DOHH2 (cell line): ENCODE measurements around the gene ABLIM3.
A peak's percentile ranks its signal among the peaks of the same experiment; 100 is the strongest.

Experiments
- H3F3A ChIP-seq: fragments of 200-600 bp; sonication (generic), shearing (Covaris generic); 2 replicates; pipeline ENCODE4 v1.6.0; 2016; ENCODE audit warnings: antibody characterized with exemption, mild to moderate bottlenecking; ENCODE audit not compliant: control insufficient read depth, insufficient read depth
- H3K27ac ChIP-seq: fragments of 200-600 bp; sonication (generic); 2 replicates; pipeline ENCODE4 v1.5.1; 2014; ENCODE audit warnings: low read depth, mild to moderate bottlenecking, low read length, moderate library complexity
- H3K27me3 ChIP-seq: fragments of 200-600 bp; sonication (generic); 2 replicates; pipeline ENCODE4 v1.6.1; 2014; ENCODE audit warnings: mild to moderate bottlenecking, low read length, mixed read lengths; ENCODE audit not compliant: control insufficient read depth
- H3K36me3 ChIP-seq: fragments of 200-600 bp; sonication (generic); 2 replicates; pipeline ENCODE4 v1.6.1; 2014; ENCODE audit warnings: mild to moderate bottlenecking, low read length, moderate library complexity, mixed read lengths; ENCODE audit not compliant: control insufficient read depth
- H3K4me1 ChIP-seq: fragments of 200-600 bp; sonication (generic); 2 replicates; pipeline ENCODE4 v1.6.1; 2014; ENCODE audit warnings: mild to moderate bottlenecking, low read length, mixed read lengths; ENCODE audit not compliant: control insufficient read depth
- H3K4me2 ChIP-seq: fragments of 200-600 bp; sonication (generic); 2 replicates; pipeline ENCODE4 v1.6.0; 2014; ENCODE audit warnings: mild to moderate bottlenecking, low read length, moderate library complexity
- H3K4me3 ChIP-seq: fragments of 200-600 bp; sonication (generic); 2 replicates; pipeline ENCODE4 v1.5.1; 2014; ENCODE audit warnings: mild to moderate bottlenecking, low read length, mixed read lengths
- H3K79me2 ChIP-seq: fragments of 200-600 bp; sonication (generic); 2 replicates; pipeline ENCODE4 v1.6.1; 2014; ENCODE audit warnings: mild to moderate bottlenecking, low read length, mixed read lengths; ENCODE audit not compliant: control insufficient read depth
- H3K9me2 ChIP-seq: fragments of 200-600 bp; sonication (generic); replicated peaks from 2 replicates; pipeline ENCODE4 v1.6.1; 2014; ENCODE audit warnings: mild to moderate bottlenecking, low read length, mixed read lengths; ENCODE audit not compliant: control insufficient read depth
- H3K9me3 ChIP-seq: fragments of 200-600 bp; sonication (generic); 2 replicates; pipeline ENCODE4 v1.6.1; 2014; ENCODE audit warnings: antibody characterized with exemption, low read length, mixed read lengths; ENCODE audit not compliant: control insufficient read depth, insufficient read depth
- H4K20me1 ChIP-seq: fragments of 200-600 bp; sonication (generic); 2 replicates; pipeline ENCODE4 v1.6.0; 2014; ENCODE audit warnings: low read depth, mild to moderate bottlenecking, antibody characterized with exemption, low read length, moderate library complexity; ENCODE audit not compliant: control insufficient read depth, insufficient read depth
- CTCF ChIP-seq: fragments of 200-600 bp; sonication (generic); IDR thresholded peaks from one replicate; pipeline ENCODE4 v1.5.1; 2014; ENCODE audit warnings: antibody characterized with exemption, mild to moderate bottlenecking, low read depth, low read length; ENCODE audit not compliant: poor library complexity, severe bottlenecking
- EZH2phosphoT487 ChIP-seq: fragments of 200-600 bp; sonication (generic); IDR thresholded peaks from 2 replicates; pipeline ENCODE4 v1.6.1; 2017; ENCODE audit warnings: borderline replicate concordance, mild to moderate bottlenecking, antibody characterized with exemption, low read length, moderate library complexity, mixed read lengths

Gene ABLIM3

DNA sequence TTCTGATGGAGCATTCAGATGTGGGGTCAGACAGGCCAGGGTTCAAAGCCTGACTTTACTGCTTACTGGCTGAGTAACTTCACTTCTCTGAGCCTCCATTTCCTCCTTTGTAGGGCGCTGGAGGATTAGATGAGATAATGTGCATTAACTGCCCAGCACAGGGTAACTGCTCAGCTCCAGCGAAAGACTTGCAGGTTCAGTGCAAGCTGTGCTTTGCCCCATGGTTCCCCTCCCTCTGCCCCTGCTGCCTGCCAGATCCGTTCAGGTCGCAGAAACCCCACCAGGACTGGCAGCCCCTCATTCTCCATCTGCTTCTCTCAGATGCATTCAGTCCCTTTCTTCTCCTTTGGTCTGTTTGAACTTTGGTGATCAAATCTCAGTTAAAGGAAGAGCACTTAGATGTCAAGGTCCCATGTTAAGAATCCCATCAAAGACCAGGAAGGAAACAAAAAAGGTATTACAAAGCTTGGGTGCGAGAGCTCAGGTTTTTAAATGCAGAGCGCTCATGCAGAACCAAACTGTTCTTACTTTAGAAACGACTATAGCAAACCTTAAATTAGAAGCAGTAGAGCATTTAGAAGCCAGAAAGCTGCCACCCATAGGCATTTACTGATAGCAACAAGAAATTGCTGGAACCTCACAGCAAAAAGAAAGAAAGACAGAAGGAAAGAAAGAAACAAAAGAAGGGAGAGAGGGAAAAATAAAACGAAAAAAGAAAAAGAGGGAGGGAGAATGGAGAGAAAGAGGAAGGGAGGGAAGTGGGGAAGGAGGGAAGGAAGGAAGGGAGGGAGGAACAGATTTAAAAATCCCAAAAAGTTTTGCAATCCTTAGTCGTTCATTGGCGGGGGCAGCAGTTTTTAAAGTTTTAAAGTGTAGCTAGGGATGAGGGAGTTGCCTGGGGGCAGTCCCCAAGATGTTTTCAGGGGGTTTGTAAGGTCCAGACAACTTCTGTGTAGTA, 153.9 kb downstream of the ABLIM3 start:
- Histone ChIP-seq H3K4me3 (peak overlapping the region; percentile 30), H3K27ac (no peak overlapping the region), H3F3A (no peaks in the 10 kb centered on the region), H3K4me1 (peaks cover 27% of the 10 kb centered on the region), H3K27me3 (no peaks in the 10 kb centered on the region), H3K36me3 (no peaks in the 10 kb centered on the region), H3K9me2 (no peaks in the 10 kb centered on the region), H3K79me2 (no peaks in the 10 kb centered on the region), H4K20me1 (no peaks in the 10 kb centered on the region), H3K4me2 (peak overlapping the region; percentile 60), H3K9me3 (no peaks in the 10 kb centered on the region)
- TF ChIP-seq EZH2phosphoT487 (no peak), CTCF (no peak)

- Histone ChIP-seq H3K36me3 (no peaks in the 10 kb centered on the region), H4K20me1 (no peaks in the 10 kb centered on the region), H3K9me2 (no peaks in the 10 kb centered on the region), H3K4me2 (no peak overlapping the region), H3F3A (no peaks in the 10 kb centered on the region), H3K4me3 (no peak overlapping the region), H3K4me1 (peaks cover 27% of the 10 kb centered on the region), H3K27ac (no peak overlapping the region), H3K79me2 (no peaks in the 10 kb centered on the region), H3K9me3 (no peaks in the 10 kb centered on the region), H3K27me3 (no peaks in the 10 kb centered on the region)
- TF ChIP-seq EZH2phosphoT487 (no peak), CTCF (no peak)
These were observed 156.2 kb downstream of the ABLIM3 start for GRCh38 chr5:149297340-149298025.

DNA sequence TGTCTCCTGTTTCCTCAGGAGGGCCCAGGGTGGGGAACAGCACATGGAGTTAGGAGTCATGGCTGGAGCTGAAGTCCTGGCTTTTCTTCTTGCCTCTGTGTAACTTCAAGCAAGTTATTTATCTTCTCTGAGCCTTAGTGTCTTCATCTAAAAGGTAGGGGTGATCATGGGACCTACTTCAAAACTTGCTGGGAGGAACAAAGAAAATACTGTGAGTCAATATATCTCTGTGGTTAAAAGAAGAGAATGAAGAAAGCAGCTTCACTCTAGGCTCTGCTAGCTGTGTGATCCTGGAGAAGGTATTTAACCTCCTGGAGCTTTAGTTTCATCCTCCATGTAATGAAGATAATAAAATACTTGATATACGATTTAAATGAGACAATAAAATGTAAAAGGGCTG, 156.9 kb downstream of the ABLIM3 start:
- H4K20me1 ChIP-seq = no peaks in the 10 kb centered on the region
- H3K4me3 ChIP-seq = no peak overlapping the region
- no peak overlapping the region for H3K27ac ChIP-seq
- H3K4me1 ChIP-seq = peaks cover 27% of the 10 kb centered on the region
- H3K9me2 ChIP-seq = no peaks in the 10 kb centered on the region
- TF ChIP-seq EZH2phosphoT487 (no peak), CTCF (no peak)
- no peaks in the 10 kb centered on the region for H3F3A ChIP-seq
- no peaks in the 10 kb centered on the region for H3K36me3 ChIP-seq
- H3K27me3 ChIP-seq = no peaks in the 10 kb centered on the region
- H3K4me2 ChIP-seq = no peak overlapping the region
- H3K9me3 ChIP-seq = no peaks in the 10 kb centered on the region
- H3K79me2 ChIP-seq = no peaks in the 10 kb centered on the region
